HepG2 (cell line): Measurements from ENCODE around the gene ENAH. TPM values are rescaled to one million over a fixed set of nuclear protein-coding genes. Genes with fewer than 3 reads are reported as not detected.

Experiments
- ARNT ChIP-seq: fragments of 450-650 bp; IDR thresholded peaks from 2 replicates; pipeline ENCODE4 v1.6.1; 2017
- DPF2 ChIP-seq: sonication (generic); formaldehyde crosslinking; IDR thresholded peaks from 2 replicates; pipeline ENCODE4 v1.4.0; 2020; ENCODE audit warnings: mild to moderate bottlenecking, low read depth, missing genetic modification reagents, borderline replicate concordance
- EHMT2 ChIP-seq: fragments of 200-600 bp; sonication (generic); IDR thresholded peaks from 2 replicates; pipeline ENCODE4 v1.7.0; 2017; ENCODE audit warnings: antibody characterized with exemption, low read depth, low read length, borderline replicate concordance
- FOXC1 ChIP-seq: sonication (generic); formaldehyde crosslinking; IDR thresholded peaks from 2 replicates; pipeline ENCODE4 v1.8.0; 2022; ENCODE audit warnings: mild to moderate bottlenecking, missing genetic modification reagents, borderline replicate concordance
- FOXJ3 ChIP-seq: sonication (generic); formaldehyde crosslinking; IDR thresholded peaks from 2 replicates; pipeline ENCODE4 v1.4.0; 2020; ENCODE audit warnings: missing genetic modification reagents, mild to moderate bottlenecking, borderline replicate concordance
- JARID2 ChIP-seq: sonication (generic); formaldehyde crosslinking; IDR thresholded peaks from 2 replicates; pipeline ENCODE4 v1.8.1; 2023; ENCODE audit warnings: missing genetic modification reagents, inconsistent platforms; ENCODE audit not compliant: insufficient replicate concordance
- JUNB ChIP-seq: sonication (generic); formaldehyde crosslinking; IDR thresholded peaks from 2 replicates; pipeline ENCODE4 v1.8.0; 2022; ENCODE audit warnings: missing genetic modification reagents, mild to moderate bottlenecking, borderline replicate concordance
- NFIC ChIP-seq: IDR thresholded peaks from 2 replicates; pipeline ENCODE4 v1.6.1; 2012; ENCODE audit warnings: mild to moderate bottlenecking, low read length, inconsistent platforms
- SRSF1 ChIP-seq: fragments of 200-400 bp; formaldehyde crosslinking; optimal IDR thresholded peaks from 2 replicates; pipeline ENCODE3; 2017; ENCODE audit warnings: mild to moderate bottlenecking, low read depth, low read length, moderate library complexity
- TCF12 ChIP-seq, 2 experiments: fragments of 450-650 bp in 1 of 2; sonication (generic) in 1 of 2; formaldehyde crosslinking in 1 of 2; IDR thresholded peaks; 2 replicates each; pipeline versions ENCODE4 v1.6.1 to v1.8.0; 2017 to 2022; ENCODE audit warnings: antibody characterized with exemption in 1 of 2, mild to moderate bottlenecking in 1 of 2, missing genetic modification reagents in 1 of 2, moderate library complexity in 1 of 2
- ZNF124 ChIP-seq: sonication (generic); formaldehyde crosslinking; IDR thresholded peaks from 2 replicates; pipeline ENCODE4 v1.4.0; 2020; ENCODE audit warnings: missing genetic modification reagents
- ZNF138 ChIP-seq: sonication (generic); formaldehyde crosslinking; IDR thresholded peaks from 2 replicates; pipeline ENCODE4 v1.5.0; 2020; ENCODE audit warnings: mild to moderate bottlenecking, low read depth, missing genetic modification reagents
- ZNF354B ChIP-seq: sonication (generic); formaldehyde crosslinking; IDR thresholded peaks from 2 replicates; pipeline ENCODE4 v1.8.0; 2022; ENCODE audit warnings: mild to moderate bottlenecking, missing genetic modification reagents
- ZNF558 ChIP-seq: sonication (generic); formaldehyde crosslinking; IDR thresholded peaks from 2 replicates; pipeline ENCODE4 v1.9.0; 2022; ENCODE audit warnings: mild to moderate bottlenecking, missing genetic modification reagents, borderline replicate concordance
- ZSCAN25 ChIP-seq: sonication (generic); formaldehyde crosslinking; IDR thresholded peaks from 2 replicates; pipeline ENCODE4 v1.8.0; 2022; ENCODE audit warnings: mild to moderate bottlenecking, missing genetic modification reagents
- ZSCAN30 ChIP-seq: sonication (generic); formaldehyde crosslinking; IDR thresholded peaks from 2 replicates; pipeline ENCODE4 v1.5.0; 2020; ENCODE audit warnings: mild to moderate bottlenecking, missing genetic modification reagents
- polyA plus RNA-seq, 8 experiments: library from polyadenylated mRNA; depleted of rRNA in 3 of 8; stranded (reverse) in 7 of 8; unstranded in 1 of 8; fragments of >200 nt; fragmentation: Illumina TruSeq in 4 of 8; extraction: Trizol in 4 of 8; gene quantifications; 2 replicates each; pipeline versions ENCODE4 v1.2.1 to v1.2.3, GENCODE V29; 2011 to 2016; ENCODE audit warnings: low read depth in 4 of 8, missing spikeins in 1 of 8, mixed read lengths in 1 of 8; ENCODE audit not compliant: insufficient read depth in 1 of 8
- total RNA-seq, 5 experiments: library from RNA; depleted of rRNA; stranded (reverse); fragments of >200 nt; fragmentation: Illumina TruSeq; extraction: Trizol; gene quantifications; 2 replicates each; pipeline ENCODE4 v1.2.3, GENCODE V29; 2016; ENCODE audit warnings: low read depth in 1 of 5
- TF ChIP-seq, protein P1 (sequence below): IDR thresholded peaks from 2 replicates; pipeline ENCODE4 v1.6.1; 2018; ENCODE audit warnings: missing genetic modification reagents, mild to moderate bottlenecking, missing compliant biosample characterization
- TF ChIP-seq, protein P2 (sequence below): sonication (generic); formaldehyde crosslinking; IDR thresholded peaks from 2 replicates; pipeline ENCODE4 v1.4.0; 2020; ENCODE audit warnings: mild to moderate bottlenecking, missing genetic modification reagents
- TF ChIP-seq, protein P3 (sequence below): sonication (generic); formaldehyde crosslinking; IDR thresholded peaks from 2 replicates; pipeline ENCODE4 v1.5.1; 2020; ENCODE audit warnings: missing genetic modification reagents, mild to moderate bottlenecking, borderline replicate concordance
- TF ChIP-seq, protein P4 (sequence below): sonication (generic); formaldehyde crosslinking; IDR thresholded peaks from 2 replicates; pipeline ENCODE4 v1.8.0; 2022; ENCODE audit warnings: missing genetic modification reagents, low read depth, mild to moderate bottlenecking, borderline replicate concordance
- TF ChIP-seq, protein P5 (sequence below): IDR thresholded peaks from 2 replicates; pipeline ENCODE4 v1.6.1; 2018; ENCODE audit warnings: missing genetic modification reagents
- TF ChIP-seq, protein P6 (sequence below): sonication (generic); formaldehyde crosslinking; IDR thresholded peaks from 2 replicates; pipeline ENCODE4 v1.8.1; 2022; ENCODE audit warnings: mild to moderate bottlenecking, missing genetic modification reagents

The ENAH gene
- total and polyA plus RNA-seq, 2 of the 13 experiments (the other 11 are each of a cell fraction or from before 2014, with no cell fraction given), result 22.1 to 58.3 TPM

GRCh38 chr1:225700164-225700821, 47.4 kb upstream of the ENAH start (continued):
- TF ChIP-seq TCF12 (IDR thresholded peaks at IDR 0.05) (no peak), TCF12 (CRISPR knock-in tag; IDR thresholded peaks at IDR 0.05) (no peak), NFIC (peak; percentile 63; the same call in 1 of the 2 replicates), ZNF354B (CRISPR knock-in tag) (no peak), ZNF558 (CRISPR knock-in tag) (no peak), EHMT2 (peak; percentile 60), FOXJ3 (CRISPR knock-in tag) (0 out of 2 replicates have a peak, but pooled peaks have one; percentile 16), DPF2 (CRISPR knock-in tag) (peak; percentile 69), JARID2 (CRISPR knock-in tag) (no peak), SRSF1 (no peak), ARNT (no peak), JUNB (CRISPR knock-in tag) (peak; percentile 62; the same call in 1 of the 2 replicates), ZNF124 (CRISPR knock-in tag) (no peak), ZNF138 (no peak), ZSCAN30 (no peak), ZSCAN25 (CRISPR knock-in tag) (no peak), FOXC1 (CRISPR knock-in tag) (no peak)
- TF ChIP-seq, protein P1, sequence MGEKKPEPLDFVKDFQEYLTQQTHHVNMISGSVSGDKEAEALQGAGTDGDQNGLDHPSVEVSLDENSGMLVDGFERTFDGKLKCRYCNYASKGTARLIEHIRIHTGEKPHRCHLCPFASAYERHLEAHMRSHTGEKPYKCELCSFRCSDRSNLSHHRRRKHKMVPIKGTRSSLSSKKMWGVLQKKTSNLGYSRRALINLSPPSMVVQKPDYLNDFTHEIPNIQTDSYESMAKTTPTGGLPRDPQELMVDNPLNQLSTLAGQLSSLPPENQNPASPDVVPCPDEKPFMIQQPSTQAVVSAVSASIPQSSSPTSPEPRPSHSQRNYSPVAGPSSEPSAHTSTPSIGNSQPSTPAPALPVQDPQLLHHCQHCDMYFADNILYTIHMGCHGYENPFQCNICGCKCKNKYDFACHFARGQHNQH (CRISPR knock-in tag), result peak; percentile 45; the same call in 1 of the 2 replicates
- TF ChIP-seq, protein P2, sequence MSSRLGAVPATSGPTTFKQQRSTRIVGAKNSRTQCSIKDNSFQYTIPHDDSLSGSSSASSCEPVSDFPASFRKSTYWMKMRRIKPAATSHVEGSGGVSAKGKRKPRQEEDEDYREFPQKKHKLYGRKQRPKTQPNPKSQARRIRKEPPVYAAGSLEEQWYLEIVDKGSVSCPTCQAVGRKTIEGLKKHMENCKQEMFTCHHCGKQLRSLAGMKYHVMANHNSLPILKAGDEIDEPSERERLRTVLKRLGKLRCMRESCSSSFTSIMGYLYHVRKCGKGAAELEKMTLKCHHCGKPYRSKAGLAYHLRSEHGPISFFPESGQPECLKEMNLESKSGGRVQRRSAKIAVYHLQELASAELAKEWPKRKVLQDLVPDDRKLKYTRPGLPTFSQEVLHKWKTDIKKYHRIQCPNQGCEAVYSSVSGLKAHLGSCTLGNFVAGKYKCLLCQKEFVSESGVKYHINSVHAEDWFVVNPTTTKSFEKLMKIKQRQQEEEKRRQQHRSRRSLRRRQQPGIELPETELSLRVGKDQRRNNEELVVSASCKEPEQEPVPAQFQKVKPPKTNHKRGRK, result no peak
- TF ChIP-seq, protein P3, sequence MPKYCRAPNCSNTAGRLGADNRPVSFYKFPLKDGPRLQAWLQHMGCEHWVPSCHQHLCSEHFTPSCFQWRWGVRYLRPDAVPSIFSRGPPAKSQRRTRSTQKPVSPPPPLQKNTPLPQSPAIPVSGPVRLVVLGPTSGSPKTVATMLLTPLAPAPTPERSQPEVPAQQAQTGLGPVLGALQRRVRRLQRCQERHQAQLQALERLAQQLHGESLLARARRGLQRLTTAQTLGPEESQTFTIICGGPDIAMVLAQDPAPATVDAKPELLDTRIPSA (CRISPR knock-in tag), result no peak
- TF ChIP-seq, protein P4, sequence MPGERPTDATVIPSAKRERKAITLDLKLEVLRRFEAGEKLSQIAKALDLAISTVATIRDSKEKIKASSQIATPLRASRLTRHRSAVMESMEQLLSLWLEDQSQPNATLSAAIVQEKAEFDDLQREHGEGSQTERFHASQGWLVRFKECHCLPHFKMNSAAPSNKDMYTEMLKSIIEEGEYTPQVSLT (CRISPR knock-in tag), result no peak
- TF ChIP-seq, protein P5, sequence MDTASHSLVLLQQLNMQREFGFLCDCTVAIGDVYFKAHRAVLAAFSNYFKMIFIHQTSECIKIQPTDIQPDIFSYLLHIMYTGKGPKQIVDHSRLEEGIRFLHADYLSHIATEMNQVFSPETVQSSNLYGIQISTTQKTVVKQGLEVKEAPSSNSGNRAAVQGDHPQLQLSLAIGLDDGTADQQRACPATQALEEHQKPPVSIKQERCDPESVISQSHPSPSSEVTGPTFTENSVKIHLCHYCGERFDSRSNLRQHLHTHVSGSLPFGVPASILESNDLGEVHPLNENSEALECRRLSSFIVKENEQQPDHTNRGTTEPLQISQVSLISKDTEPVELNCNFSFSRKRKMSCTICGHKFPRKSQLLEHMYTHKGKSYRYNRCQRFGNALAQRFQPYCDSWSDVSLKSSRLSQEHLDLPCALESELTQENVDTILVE (CRISPR knock-in tag), result 0 out of 2 replicates have a peak, but pooled peaks have one; percentile 38
- TF ChIP-seq, protein P6, sequence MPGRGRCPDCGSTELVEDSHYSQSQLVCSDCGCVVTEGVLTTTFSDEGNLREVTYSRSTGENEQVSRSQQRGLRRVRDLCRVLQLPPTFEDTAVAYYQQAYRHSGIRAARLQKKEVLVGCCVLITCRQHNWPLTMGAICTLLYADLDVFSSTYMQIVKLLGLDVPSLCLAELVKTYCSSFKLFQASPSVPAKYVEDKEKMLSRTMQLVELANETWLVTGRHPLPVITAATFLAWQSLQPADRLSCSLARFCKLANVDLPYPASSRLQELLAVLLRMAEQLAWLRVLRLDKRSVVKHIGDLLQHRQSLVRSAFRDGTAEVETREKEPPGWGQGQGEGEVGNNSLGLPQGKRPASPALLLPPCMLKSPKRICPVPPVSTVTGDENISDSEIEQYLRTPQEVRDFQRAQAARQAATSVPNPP (CRISPR knock-in tag), result no peak
